ENCODE results near the gene DDX47. TPM values are rescaled to one million over a fixed set of nuclear protein-coding genes. Genes with fewer than 3 reads are reported as not detected.

DDX47 gene
- total and polyA plus RNA-seq, 2 experiments from 2014 or later: 56.2 to 69.4 TPM

- peak overlapping the region; percentile 8 for H3K4me2 ChIP-seq
- H3K9me2 ChIP-seq (replicated peaks; ENCODE audit: insufficient read depth): no peaks in the 10 kb centered on the region
- TF ChIP-seq CTCF (IDR thresholded peaks at IDR 0.05; ENCODE audit: poor library complexity): no peak
- no peak for TF ChIP-seq EZH2 (IDR thresholded peaks at IDR 0.05; ENCODE audit: borderline replicate concordance)
- no peak for TF ChIP-seq EZH2phosphoT487 (IDR thresholded peaks at IDR 0.05; ENCODE audit: low read depth, severe bottlenecking, unreplicated experiment)
- peaks cover 15% of the 10 kb centered on the region for H3K4me1 ChIP-seq (ENCODE audit: insufficient read depth)
- no peaks in the 10 kb centered on the region for H3K79me2 ChIP-seq
- H2AFZ ChIP-seq: peak overlapping the region; percentile 32
- H3K9me3 ChIP-seq (ENCODE audit: low read depth): no peaks in the 10 kb centered on the region
- no peak for DNase-seq (ENCODE audit: low spot score)
- H4K20me1 ChIP-seq (ENCODE audit: insufficient read depth, poor library complexity, severe bottlenecking): no peaks in the 10 kb centered on the region
- H3K27ac ChIP-seq: peak overlapping the region; percentile 84
- WGBS (ENCODE audit: low lambda C conversion rate, missing lambda C conversion rate): 66% methylated on average over 11 of the region's 11 CpGs
- H3K27me3 ChIP-seq: no peaks in the 10 kb centered on the region
- no peaks in the 10 kb centered on the region for H3K36me3 ChIP-seq (replicated peaks; ENCODE audit: insufficient read depth, low read depth)
- no peak overlapping the region for H3K4me3 ChIP-seq
Measured at GRCh38 chr12:12807970-12808702, 5.0 kb upstream of the DDX47 start.

GRCh38 chr12:12810553-12811021 is 2.6 kb upstream of the DDX47 start:
- Histone ChIP-seq H3K4me3 (no peak overlapping the region), H3K79me2 (peaks cover 24% of the 10 kb centered on the region), H3K9me3 (ENCODE audit: low read depth) (no peaks in the 10 kb centered on the region), H3K9me2 (replicated peaks; ENCODE audit: insufficient read depth) (no peaks in the 10 kb centered on the region), H4K20me1 (ENCODE audit: insufficient read depth, poor library complexity, severe bottlenecking) (no peaks in the 10 kb centered on the region), H3K4me1 (ENCODE audit: insufficient read depth) (peaks cover 14% of the 10 kb centered on the region), H3K4me2 (peak overlapping the region; percentile 39), H2AFZ (no peak overlapping the region), H3K27ac (peak overlapping the region; percentile 85), H3K27me3 (no peaks in the 10 kb centered on the region), H3K36me3 (replicated peaks; ENCODE audit: insufficient read depth, low read depth) (no peaks in the 10 kb centered on the region)
- 46% methylated on average over 10 of the region's 10 CpGs for WGBS (ENCODE audit: low lambda C conversion rate, missing lambda C conversion rate)
- peak; percentile 33 for DNase-seq (ENCODE audit: low spot score)
- no peak for TF ChIP-seq EZH2phosphoT487 (IDR thresholded peaks at IDR 0.05; ENCODE audit: low read depth, severe bottlenecking, unreplicated experiment)
- TF ChIP-seq CTCF (IDR thresholded peaks at IDR 0.05; ENCODE audit: poor library complexity): no peak
- no peak for TF ChIP-seq EZH2 (IDR thresholded peaks at IDR 0.05; ENCODE audit: borderline replicate concordance)

DNA sequence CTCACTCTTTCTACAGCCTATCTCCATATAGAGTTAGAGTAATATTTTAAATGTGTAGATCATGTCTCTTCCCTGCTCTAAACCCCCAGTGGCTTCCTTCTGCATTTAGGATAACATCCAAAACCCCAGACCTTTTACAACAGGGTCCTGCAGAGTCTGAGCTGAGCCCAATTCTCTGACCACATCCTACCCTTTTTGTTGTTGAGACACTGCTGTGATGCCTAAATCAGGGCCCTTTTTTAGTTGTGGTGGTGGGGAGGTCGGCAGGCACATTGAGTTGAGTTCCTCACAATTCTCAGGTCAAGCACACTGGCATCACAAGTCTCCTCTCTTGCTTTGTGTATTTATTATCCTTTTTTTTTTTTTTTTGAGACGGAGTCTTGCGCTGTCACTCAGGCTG is 1.8 kb upstream of the DDX47 start:
- Histone ChIP-seq H3K36me3 (replicated peaks; ENCODE audit: insufficient read depth, low read depth) (no peaks in the 10 kb centered on the region), H3K9me2 (replicated peaks; ENCODE audit: insufficient read depth) (no peaks in the 10 kb centered on the region), H2AFZ (no peak overlapping the region), H4K20me1 (ENCODE audit: insufficient read depth, poor library complexity, severe bottlenecking) (no peaks in the 10 kb centered on the region), H3K4me3 (no peak overlapping the region), H3K27ac (no peak overlapping the region), H3K9me3 (ENCODE audit: low read depth) (no peaks in the 10 kb centered on the region), H3K4me1 (ENCODE audit: insufficient read depth) (peaks cover 14% of the 10 kb centered on the region), H3K4me2 (no peak overlapping the region), H3K27me3 (no peaks in the 10 kb centered on the region), H3K79me2 (peaks cover 31% of the 10 kb centered on the region)
- no peak for TF ChIP-seq EZH2 (IDR thresholded peaks at IDR 0.05; ENCODE audit: borderline replicate concordance)
- TF ChIP-seq CTCF (IDR thresholded peaks at IDR 0.05; ENCODE audit: poor library complexity): no peak
- no peak for TF ChIP-seq EZH2phosphoT487 (IDR thresholded peaks at IDR 0.05; ENCODE audit: low read depth, severe bottlenecking, unreplicated experiment)
- no peak for DNase-seq (ENCODE audit: low spot score)
- WGBS (ENCODE audit: low lambda C conversion rate, missing lambda C conversion rate): 85% methylated on average over 3 of the region's 3 CpGs
